Measurements from ENCODE around the gene RTN4IP1.

Gene RTN4IP1

GRCh38 chr6:106670236-106670635 lies 40.9 kb upstream of the RTN4IP1 start:
- WGBS (ENCODE audit: extremely low coverage, insufficient coverage, insufficient read length) = no CpG with 5 or more reads among the region's 6 CpGs
- Histone ChIP-seq H4K91ac (ENCODE audit: low read depth, low read length) (no peak overlapping the region), H3K9ac (ENCODE audit: low read length) (no peak overlapping the region)

GRCh38 chr6:106667022-106667402 lies 37.7 kb upstream of the RTN4IP1 start:
- Histone ChIP-seq H3K79me2 (ENCODE audit: control insufficient read depth, insufficient read depth, low read length, poor library complexity) (peaks cover 2% of the 10 kb centered on the region), H4K91ac (ENCODE audit: low read depth, low read length) (no peak overlapping the region), H3K14ac (ENCODE audit: low read length) (no peak overlapping the region), H2BK12ac (ENCODE audit: low read length) (no peak overlapping the region), H3K9me3 (ENCODE audit: insufficient read depth, low read depth, low read length) (no peaks in the 10 kb centered on the region), H3K4me1 (ENCODE audit: control insufficient read depth in 1 of 2, insufficient read depth in 2 of 2, low read length in 2 of 2) (peaks cover 4 to 6% of the 10 kb centered on the region in 2 experiments), H2BK5ac (ENCODE audit: low read depth, low read length, poor library complexity) (no peak overlapping the region), H4K8ac (ENCODE audit: low read depth, low read length) (no peak overlapping the region), H3K4me2 (ENCODE audit: low read length) (no peak overlapping the region), H3K27ac (ENCODE audit: low read depth, low read length) (no peak overlapping the region), H3K4ac (ENCODE audit: low read depth, low read length) (no peak overlapping the region), H3K79me1 (ENCODE audit: low read length) (peaks cover 6% of the 10 kb centered on the region), H3K9ac (ENCODE audit: low read length) (no peak overlapping the region), H4K12ac (ENCODE audit: low read depth, low read length) (no peak overlapping the region), H2BK120ac (ENCODE audit: insufficient read depth, low read length, poor library complexity) (no peak overlapping the region), H3K27me3 (ENCODE audit: insufficient read depth, low read length) (no peaks in the 10 kb centered on the region), H2AFZ (ENCODE audit: insufficient read depth, low read length, poor library complexity) (no peak overlapping the region), H3K4me3 (ENCODE audit: low read depth, low read length) (no peak overlapping the region), H2AK5ac (ENCODE audit: low read length) (no peak overlapping the region), H3K23ac (ENCODE audit: low read length) (no peak overlapping the region), H3K18ac (ENCODE audit: low read length) (no peak overlapping the region), H3K36me3 (ENCODE audit: control insufficient read depth in 1 of 2, insufficient read depth in 2 of 2, low read length in 2 of 2) (peaks cover 0 to 4% of the 10 kb centered on the region in 2 experiments)
- no CpG with 5 or more reads among the region's 4 CpGs for WGBS (ENCODE audit: extremely low coverage, insufficient coverage, insufficient read length)
- DNase-seq = no peak

More at GRCh38 chr6:106670236-106670635, 40.9 kb upstream of the RTN4IP1 start:
- peaks cover 0 to 2% of the 10 kb centered on the region in 2 experiments for H3K4me1 ChIP-seq (ENCODE audit: control insufficient read depth in 1 of 2, insufficient read depth in 2 of 2, low read length in 2 of 2)
- H3K4ac ChIP-seq (ENCODE audit: low read depth, low read length) = no peak overlapping the region
- no peak overlapping the region for H4K12ac ChIP-seq (ENCODE audit: low read depth, low read length)
- H2AFZ ChIP-seq (ENCODE audit: insufficient read depth, low read length, poor library complexity) = no peak overlapping the region
- no peak overlapping the region for H3K4me3 ChIP-seq (ENCODE audit: low read depth, low read length)
- H3K9me3 ChIP-seq (ENCODE audit: insufficient read depth, low read depth, low read length) = no peaks in the 10 kb centered on the region
- H2BK5ac ChIP-seq (ENCODE audit: low read depth, low read length, poor library complexity) = no peak overlapping the region
- H2AK5ac ChIP-seq (ENCODE audit: low read length) = no peak overlapping the region
- no peaks in the 10 kb centered on the region for H3K36me3 ChIP-seq (ENCODE audit: control insufficient read depth in 1 of 2, insufficient read depth in 2 of 2, low read length in 2 of 2)
- no peaks in the 10 kb centered on the region for H3K27me3 ChIP-seq (ENCODE audit: insufficient read depth, low read length)
- peaks cover 2% of the 10 kb centered on the region for H3K79me2 ChIP-seq (ENCODE audit: control insufficient read depth, insufficient read depth, low read length, poor library complexity)
- H3K27ac ChIP-seq (ENCODE audit: low read depth, low read length) = no peak overlapping the region
- H2BK12ac ChIP-seq (ENCODE audit: low read length) = no peak overlapping the region
- no peaks in the 10 kb centered on the region for H3K79me1 ChIP-seq (ENCODE audit: low read length)
- H2BK120ac ChIP-seq (ENCODE audit: insufficient read depth, low read length, poor library complexity) = no peak overlapping the region
- H3K14ac ChIP-seq (ENCODE audit: low read length) = no peak overlapping the region
- DNase-seq = no peak
- H4K8ac ChIP-seq (ENCODE audit: low read depth, low read length) = no peak overlapping the region
- no peak overlapping the region for H3K23ac ChIP-seq (ENCODE audit: low read length)
- no peak overlapping the region for H3K4me2 ChIP-seq (ENCODE audit: low read length)
- H3K18ac ChIP-seq (ENCODE audit: low read length) = no peak overlapping the region

- no peak overlapping the region for H3K9ac ChIP-seq (ENCODE audit: low read length)
These were observed 37.2 kb upstream of the RTN4IP1 start for GRCh38 chr6:106666282-106667021.

GRCh38 chr6:106662458-106662857 lies 33.2 kb upstream of the RTN4IP1 start:
- Histone ChIP-seq H3K4ac (ENCODE audit: low read depth, low read length) (no peak overlapping the region), H3K18ac (ENCODE audit: low read length) (no peak overlapping the region), H4K12ac (ENCODE audit: low read depth, low read length) (no peak overlapping the region), H2AK5ac (ENCODE audit: low read length) (no peak overlapping the region), H3K36me3 (ENCODE audit: control insufficient read depth in 1 of 2, insufficient read depth in 2 of 2, low read length in 2 of 2) (peaks cover 4 to 7% of the 10 kb centered on the region in 2 experiments), H3K4me2 (ENCODE audit: low read length) (peak overlapping the region; percentile 22), H2BK5ac (ENCODE audit: low read depth, low read length, poor library complexity) (peak overlapping the region; percentile 88), H3K9ac (ENCODE audit: low read length) (no peak overlapping the region), H3K79me2 (ENCODE audit: control insufficient read depth, insufficient read depth, low read length, poor library complexity) (peaks cover 1% of the 10 kb centered on the region), H3K9me3 (ENCODE audit: insufficient read depth, low read depth, low read length) (peaks cover 4% of the 10 kb centered on the region), H4K8ac (ENCODE audit: low read depth, low read length) (no peak overlapping the region), H3K27me3 (ENCODE audit: insufficient read depth, low read length) (no peaks in the 10 kb centered on the region), H3K14ac (ENCODE audit: low read length) (no peak overlapping the region), H2AFZ (ENCODE audit: insufficient read depth, low read length, poor library complexity) (no peak overlapping the region), H4K91ac (ENCODE audit: low read depth, low read length) (peak overlapping the region; percentile 14), H3K4me1 (ENCODE audit: control insufficient read depth in 1 of 2, insufficient read depth in 2 of 2, low read length in 2 of 2) (peaks cover 11 to 19% of the 10 kb centered on the region in 2 experiments), H3K27ac (ENCODE audit: low read depth, low read length) (peak overlapping the region; percentile 76), H3K79me1 (ENCODE audit: low read length) (peaks cover 11% of the 10 kb centered on the region), H3K23ac (ENCODE audit: low read length) (no peak overlapping the region), H2BK120ac (ENCODE audit: insufficient read depth, low read length, poor library complexity) (peak overlapping the region; percentile 72), H2BK12ac (ENCODE audit: low read length) (peak overlapping the region; percentile 71), H3K4me3 (ENCODE audit: low read depth, low read length) (no peak overlapping the region)
- DNase-seq = peak in 1 of 2 donors; percentile 41
- no CpG with 5 or more reads among the region's 2 CpGs for WGBS (ENCODE audit: extremely low coverage, insufficient coverage, insufficient read length)

More at GRCh38 chr6:106666282-106667021, 37.2 kb upstream of the RTN4IP1 start:
- no peak overlapping the region for H2BK5ac ChIP-seq (ENCODE audit: low read depth, low read length, poor library complexity)
- H4K91ac ChIP-seq (ENCODE audit: low read depth, low read length) = no peak overlapping the region
- peak overlapping the region; percentile 13 for H2BK12ac ChIP-seq (ENCODE audit: low read length)
- no CpG with 5 or more reads among the region's 6 CpGs for whole genome bisulfite sequencing (ENCODE audit: extremely low coverage, insufficient coverage, insufficient read length)
- H2AK5ac ChIP-seq (ENCODE audit: low read length) = no peak overlapping the region
- peaks cover 8% of the 10 kb centered on the region for H3K79me1 ChIP-seq (ENCODE audit: low read length)
- no peak overlapping the region for H3K27ac ChIP-seq (ENCODE audit: low read depth, low read length)
- peaks cover 4 to 10% of the 10 kb centered on the region in 2 experiments for H3K4me1 ChIP-seq (ENCODE audit: control insufficient read depth in 1 of 2, insufficient read depth in 2 of 2, low read length in 2 of 2)
- no peak overlapping the region for H2BK120ac ChIP-seq (ENCODE audit: insufficient read depth, low read length, poor library complexity)
- no peak overlapping the region for H3K4ac ChIP-seq (ENCODE audit: low read depth, low read length)
- no peak overlapping the region for H3K18ac ChIP-seq (ENCODE audit: low read length)
- no peak overlapping the region for H3K14ac ChIP-seq (ENCODE audit: low read length)
- H3K27me3 ChIP-seq (ENCODE audit: insufficient read depth, low read length) = no peaks in the 10 kb centered on the region
- H3K23ac ChIP-seq (ENCODE audit: low read length) = no peak overlapping the region
- H3K36me3 ChIP-seq (ENCODE audit: control insufficient read depth in 1 of 2, insufficient read depth in 2 of 2, low read length in 2 of 2) = peaks cover 0 to 4% of the 10 kb centered on the region in 2 experiments
- peaks cover 2% of the 10 kb centered on the region for H3K79me2 ChIP-seq (ENCODE audit: control insufficient read depth, insufficient read depth, low read length, poor library complexity)
- no peak for DNase-seq
- no peak overlapping the region for H4K8ac ChIP-seq (ENCODE audit: low read depth, low read length)
- no peak overlapping the region for H3K4me2 ChIP-seq (ENCODE audit: low read length)
- H4K12ac ChIP-seq (ENCODE audit: low read depth, low read length) = no peak overlapping the region
- no peaks in the 10 kb centered on the region for H3K9me3 ChIP-seq (ENCODE audit: insufficient read depth, low read depth, low read length)
- no peak overlapping the region for H3K4me3 ChIP-seq (ENCODE audit: low read depth, low read length)
- H2AFZ ChIP-seq (ENCODE audit: insufficient read depth, low read length, poor library complexity) = no peak overlapping the region
